GM10266 (cell line): ENCODE data around the gene SLC22A6.
"Not testable (repeated sequence)": the region's sequence is repeated elsewhere in the genome, so short reads cannot be mapped to it uniquely, and the experiment has no call there.

Experiments used
- DNase-seq: peaks from one replicate; pipeline ENCODE4 v3.0.0; 2012; ENCODE audit errors: extremely low spot score
- CTCF ChIP-seq: IDR thresholded peaks from 2 replicates; pipeline ENCODE4 v1.5.1; 2012; ENCODE audit warnings: mild to moderate bottlenecking, low read depth; ENCODE audit not compliant: control insufficient read depth, insufficient read depth; ENCODE audit errors: missing control alignments

Gene SLC22A6

DNA sequence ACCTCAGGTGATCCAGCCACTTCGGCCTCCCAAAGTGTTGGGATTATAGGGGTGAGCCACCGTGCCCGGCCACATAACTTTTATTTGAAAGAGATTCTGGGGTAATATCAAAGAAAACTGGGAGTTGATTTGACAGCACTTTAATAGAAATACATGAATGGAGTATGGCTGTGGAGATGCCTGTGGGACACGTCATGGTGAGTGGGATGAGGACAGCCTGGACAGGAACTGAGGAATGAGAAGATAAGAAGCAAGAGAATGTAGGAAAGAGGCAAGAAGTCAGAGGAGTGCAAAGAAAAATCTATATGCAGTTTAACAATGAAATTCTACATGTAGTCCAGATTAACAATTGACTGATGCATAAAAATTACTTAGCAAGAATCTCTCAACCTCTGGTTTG is 31.0 kb downstream of the SLC22A6 start:
- DNase-seq = no peak
- no peak for TF ChIP-seq CTCF

DNA sequence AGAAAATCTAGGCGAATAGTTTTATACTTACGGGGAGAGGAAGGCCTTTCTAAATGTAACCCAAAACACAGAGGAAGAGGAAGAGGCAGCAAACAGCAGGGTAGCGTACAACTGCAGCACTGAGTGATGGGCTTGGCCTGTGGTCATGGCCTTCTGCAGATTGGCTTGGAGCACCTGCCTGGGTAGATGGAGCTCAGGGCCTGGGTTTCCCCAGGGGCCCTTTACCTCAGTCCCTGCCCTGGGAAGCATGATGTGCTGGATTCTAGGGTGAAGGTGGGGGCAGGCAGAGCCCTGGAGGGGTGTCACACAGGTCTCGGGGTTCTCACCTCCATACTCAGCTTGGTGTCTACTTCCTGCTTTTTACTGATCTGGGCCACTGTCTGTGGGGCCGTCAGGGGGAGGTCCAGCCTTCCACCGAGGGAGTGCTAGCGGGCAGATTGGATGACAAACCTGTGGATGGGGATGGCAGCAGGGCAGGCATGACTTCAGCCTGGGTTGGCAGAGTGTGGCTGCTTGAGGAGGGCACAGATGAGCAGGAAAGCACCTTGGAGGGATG is 35.9 kb downstream of the SLC22A6 start:
- DNase-seq = no peak
- TF ChIP-seq CTCF = no peak

GRCh38 chr11:62945538-62945937 is 39.2 kb downstream of the SLC22A6 start:
- DNase-seq = not testable (repeated sequence)

- not testable (repeated sequence) for DNase-seq
These were observed 47.2 kb downstream of the SLC22A6 start for GRCh38 chr11:62937528-62937927.

DNA sequence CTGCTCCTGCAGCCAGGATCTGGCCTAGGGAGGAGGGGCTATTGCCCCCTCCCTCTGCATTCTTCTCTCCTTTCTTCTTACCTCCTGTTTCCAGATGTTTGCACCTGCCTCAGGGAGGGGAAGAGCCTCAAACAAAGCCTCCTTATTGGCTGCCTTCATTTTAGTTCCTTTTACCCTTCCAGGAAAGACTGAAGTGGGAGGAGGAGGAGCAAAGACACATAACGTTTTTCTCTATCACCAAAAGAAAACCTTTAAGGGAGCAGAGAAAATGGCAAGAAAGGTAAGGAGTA is 50.3 kb downstream of the SLC22A6 start:
- no peak for TF ChIP-seq CTCF
- DNase-seq = no peak

GRCh38 chr11:62933750-62934495 is 50.8 kb downstream of the SLC22A6 start:
- DNase-seq = no peak
- TF ChIP-seq CTCF = no peak

DNA sequence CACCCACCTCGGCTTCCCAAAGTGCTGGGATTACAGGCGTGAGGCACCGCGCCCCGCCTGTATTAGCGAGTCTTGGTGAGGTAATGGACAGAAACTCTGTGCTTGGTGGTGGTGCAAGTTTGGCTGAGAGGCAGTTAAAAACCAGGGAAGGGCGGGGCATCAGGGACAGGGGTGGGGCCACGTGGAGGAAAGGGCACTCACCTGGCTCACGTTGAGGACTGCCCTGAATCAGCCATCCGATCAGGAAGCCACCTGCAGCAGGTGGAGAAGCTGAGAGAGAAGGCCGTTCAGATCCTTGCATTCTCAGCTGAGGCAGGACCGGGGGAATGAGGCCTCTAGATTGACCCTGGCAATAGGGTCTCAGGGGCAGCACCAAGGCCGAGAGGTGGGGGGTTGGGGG is 51.5 kb downstream of the SLC22A6 start:
- no peak for DNase-seq

More for the DNA sequence above, 51.5 kb downstream of the SLC22A6 start:
- TF ChIP-seq CTCF = no peak
